HEK293 (cell line): ENCODE measurements around the gene VPREB3.

Experiments
- MEIS1 ChIP-seq: sonication (generic); formaldehyde crosslinking; IDR thresholded peaks from 2 replicates; pipeline ENCODE4 v1.8.1; 2022; ENCODE audit warnings: missing genetic modification reagents, mild to moderate bottlenecking, borderline replicate concordance
- ZEB2 ChIP-seq: fragments of 450-650 bp; formaldehyde crosslinking; IDR thresholded peaks from 2 replicates; pipeline ENCODE4 v1.5.1; 2016; ENCODE audit warnings: missing biosample characterization, missing genetic modification characterization
- ZNF132 ChIP-seq: fragments of 450-650 bp; formaldehyde crosslinking; IDR thresholded peaks from 2 replicates; pipeline ENCODE4 v1.5.1; 2017; ENCODE audit warnings: missing biosample characterization, missing genetic modification characterization, borderline replicate concordance
- ZNF157 ChIP-seq: fragments of 450-650 bp; formaldehyde crosslinking; IDR thresholded peaks from 2 replicates; pipeline ENCODE4 v1.5.1; 2016; ENCODE audit warnings: missing biosample characterization, missing genetic modification characterization
- ZNF274 ChIP-seq, 2 experiments: fragments of 200-500 bp in 1 of 2; fragments of 450-650 bp in 1 of 2; sonication (Bioruptor generic) in 1 of 2; formaldehyde crosslinking in 1 of 2; IDR thresholded peaks; 2 replicates each; pipeline versions ENCODE4 v1.5.1 to v1.6.1; 2014 to 2016; ENCODE audit warnings: borderline replicate concordance in 1 of 2, inconsistent platforms in 1 of 2, low read length in 1 of 2, missing biosample characterization in 1 of 2, missing genetic modification characterization in 1 of 2
- ZNF510 ChIP-seq: fragments of 450-650 bp; formaldehyde crosslinking; IDR thresholded peaks from 2 replicates; pipeline ENCODE4 v1.5.1; 2018; ENCODE audit warnings: mild to moderate bottlenecking, missing genetic modification characterization, missing biosample characterization; ENCODE audit not compliant: insufficient replicate concordance
- ZNF747 ChIP-seq: fragments of 450-650 bp; formaldehyde crosslinking; IDR thresholded peaks from 2 replicates; pipeline ENCODE4 v1.5.1; 2016; ENCODE audit warnings: missing biosample characterization, missing genetic modification characterization
- TF ChIP-seq, protein P1 (sequence below): fragments of 450-650 bp; formaldehyde crosslinking; IDR thresholded peaks from 2 replicates; pipeline ENCODE4 v1.5.1; 2016; ENCODE audit warnings: missing biosample characterization, missing genetic modification characterization
- TF ChIP-seq, protein P2 (sequence below): fragments of 450-650 bp; formaldehyde crosslinking; IDR thresholded peaks from 2 replicates; pipeline ENCODE4 v1.5.1; 2016; ENCODE audit warnings: missing biosample characterization, missing genetic modification characterization, borderline replicate concordance
- TF ChIP-seq, protein P3 (sequence below): fragments of 450-650 bp; formaldehyde crosslinking; IDR thresholded peaks from 2 replicates; pipeline ENCODE4 v1.5.1; 2016; ENCODE audit warnings: missing biosample characterization, missing genetic modification characterization

DNA sequence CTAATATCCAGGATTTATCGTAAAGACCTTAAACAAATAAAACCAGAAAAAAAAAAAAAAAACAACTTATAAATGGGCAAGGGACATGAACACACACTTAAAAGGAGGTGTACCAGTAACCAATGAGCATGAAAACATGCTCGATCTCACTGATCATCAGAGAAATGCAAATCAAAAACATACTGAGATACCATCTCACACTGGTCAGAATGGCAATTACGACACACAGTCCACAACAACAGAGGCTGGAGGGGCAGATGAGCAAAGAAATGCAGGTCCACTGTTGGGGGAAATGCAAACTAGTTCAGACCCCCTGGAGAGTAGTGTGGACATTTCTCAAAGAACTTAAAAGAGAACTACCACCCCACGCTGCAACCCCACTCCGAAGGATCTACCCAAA is 50.2 kb downstream of the VPREB3 start:
- TF ChIP-seq ZNF510 (no peak), ZNF157 (tag by site-specific recombination) (no peak), ZNF747 (tag by site-specific recombination) (no peak), ZNF274 (IDR thresholded peaks at IDR 0.05; ENCODE audit: low read length) (no peak), ZNF274 (tag by site-specific recombination; IDR thresholded peaks at IDR 0.05; ENCODE audit: borderline replicate concordance) (no peak), MEIS1 (no peak), ZEB2 (no peak), ZNF132 (tag by site-specific recombination) (no peak)
- TF ChIP-seq, protein P1, sequence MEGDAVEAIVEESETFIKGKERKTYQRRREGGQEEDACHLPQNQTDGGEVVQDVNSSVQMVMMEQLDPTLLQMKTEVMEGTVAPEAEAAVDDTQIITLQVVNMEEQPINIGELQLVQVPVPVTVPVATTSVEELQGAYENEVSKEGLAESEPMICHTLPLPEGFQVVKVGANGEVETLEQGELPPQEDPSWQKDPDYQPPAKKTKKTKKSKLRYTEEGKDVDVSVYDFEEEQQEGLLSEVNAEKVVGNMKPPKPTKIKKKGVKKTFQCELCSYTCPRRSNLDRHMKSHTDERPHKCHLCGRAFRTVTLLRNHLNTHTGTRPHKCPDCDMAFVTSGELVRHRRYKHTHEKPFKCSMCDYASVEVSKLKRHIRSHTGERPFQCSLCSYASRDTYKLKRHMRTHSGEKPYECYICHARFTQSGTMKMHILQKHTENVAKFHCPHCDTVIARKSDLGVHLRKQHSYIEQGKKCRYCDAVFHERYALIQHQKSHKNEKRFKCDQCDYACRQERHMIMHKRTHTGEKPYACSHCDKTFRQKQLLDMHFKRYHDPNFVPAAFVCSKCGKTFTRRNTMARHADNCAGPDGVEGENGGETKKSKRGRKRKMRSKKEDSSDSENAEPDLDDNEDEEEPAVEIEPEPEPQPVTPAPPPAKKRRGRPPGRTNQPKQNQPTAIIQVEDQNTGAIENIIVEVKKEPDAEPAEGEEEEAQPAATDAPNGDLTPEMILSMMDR (tag by site-specific recombination) = no peak
- TF ChIP-seq, protein P2, sequence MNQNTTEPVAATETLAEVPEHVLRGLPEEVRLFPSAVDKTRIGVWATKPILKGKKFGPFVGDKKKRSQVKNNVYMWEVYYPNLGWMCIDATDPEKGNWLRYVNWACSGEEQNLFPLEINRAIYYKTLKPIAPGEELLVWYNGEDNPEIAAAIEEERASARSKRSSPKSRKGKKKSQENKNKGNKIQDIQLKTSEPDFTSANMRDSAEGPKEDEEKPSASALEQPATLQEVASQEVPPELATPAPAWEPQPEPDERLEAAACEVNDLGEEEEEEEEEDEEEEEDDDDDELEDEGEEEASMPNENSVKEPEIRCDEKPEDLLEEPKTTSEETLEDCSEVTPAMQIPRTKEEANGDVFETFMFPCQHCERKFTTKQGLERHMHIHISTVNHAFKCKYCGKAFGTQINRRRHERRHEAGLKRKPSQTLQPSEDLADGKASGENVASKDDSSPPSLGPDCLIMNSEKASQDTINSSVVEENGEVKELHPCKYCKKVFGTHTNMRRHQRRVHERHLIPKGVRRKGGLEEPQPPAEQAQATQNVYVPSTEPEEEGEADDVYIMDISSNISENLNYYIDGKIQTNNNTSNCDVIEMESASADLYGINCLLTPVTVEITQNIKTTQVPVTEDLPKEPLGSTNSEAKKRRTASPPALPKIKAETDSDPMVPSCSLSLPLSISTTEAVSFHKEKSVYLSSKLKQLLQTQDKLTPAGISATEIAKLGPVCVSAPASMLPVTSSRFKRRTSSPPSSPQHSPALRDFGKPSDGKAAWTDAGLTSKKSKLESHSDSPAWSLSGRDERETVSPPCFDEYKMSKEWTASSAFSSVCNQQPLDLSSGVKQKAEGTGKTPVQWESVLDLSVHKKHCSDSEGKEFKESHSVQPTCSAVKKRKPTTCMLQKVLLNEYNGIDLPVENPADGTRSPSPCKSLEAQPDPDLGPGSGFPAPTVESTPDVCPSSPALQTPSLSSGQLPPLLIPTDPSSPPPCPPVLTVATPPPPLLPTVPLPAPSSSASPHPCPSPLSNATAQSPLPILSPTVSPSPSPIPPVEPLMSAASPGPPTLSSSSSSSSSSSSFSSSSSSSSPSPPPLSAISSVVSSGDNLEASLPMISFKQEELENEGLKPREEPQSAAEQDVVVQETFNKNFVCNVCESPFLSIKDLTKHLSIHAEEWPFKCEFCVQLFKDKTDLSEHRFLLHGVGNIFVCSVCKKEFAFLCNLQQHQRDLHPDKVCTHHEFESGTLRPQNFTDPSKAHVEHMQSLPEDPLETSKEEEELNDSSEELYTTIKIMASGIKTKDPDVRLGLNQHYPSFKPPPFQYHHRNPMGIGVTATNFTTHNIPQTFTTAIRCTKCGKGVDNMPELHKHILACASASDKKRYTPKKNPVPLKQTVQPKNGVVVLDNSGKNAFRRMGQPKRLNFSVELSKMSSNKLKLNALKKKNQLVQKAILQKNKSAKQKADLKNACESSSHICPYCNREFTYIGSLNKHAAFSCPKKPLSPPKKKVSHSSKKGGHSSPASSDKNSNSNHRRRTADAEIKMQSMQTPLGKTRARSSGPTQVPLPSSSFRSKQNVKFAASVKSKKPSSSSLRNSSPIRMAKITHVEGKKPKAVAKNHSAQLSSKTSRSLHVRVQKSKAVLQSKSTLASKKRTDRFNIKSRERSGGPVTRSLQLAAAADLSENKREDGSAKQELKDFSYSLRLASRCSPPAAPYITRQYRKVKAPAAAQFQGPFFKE = no peak
- TF ChIP-seq, protein P3, sequence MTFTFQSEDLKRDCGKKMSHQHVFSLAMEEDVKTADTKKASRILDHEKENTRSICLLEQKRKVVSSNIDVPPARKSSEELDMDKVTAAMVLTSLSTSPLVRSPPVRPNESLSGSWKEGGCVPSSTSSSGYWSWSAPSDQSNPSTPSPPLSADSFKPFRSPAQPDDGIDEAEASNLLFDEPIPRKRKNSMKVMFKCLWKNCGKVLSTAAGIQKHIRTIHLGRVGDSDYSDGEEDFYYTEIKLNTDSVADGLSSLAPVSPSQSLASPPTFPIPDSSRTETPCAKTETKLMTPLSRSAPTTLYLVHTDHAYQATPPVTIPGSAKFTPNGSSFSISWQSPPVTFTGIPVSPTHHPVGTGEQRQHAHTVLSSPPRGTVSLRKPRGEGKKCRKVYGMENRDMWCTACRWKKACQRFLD (tag by site-specific recombination) = no peak
